Measurements from ENCODE around the gene RTN4R.

RTN4R gene

DNA sequence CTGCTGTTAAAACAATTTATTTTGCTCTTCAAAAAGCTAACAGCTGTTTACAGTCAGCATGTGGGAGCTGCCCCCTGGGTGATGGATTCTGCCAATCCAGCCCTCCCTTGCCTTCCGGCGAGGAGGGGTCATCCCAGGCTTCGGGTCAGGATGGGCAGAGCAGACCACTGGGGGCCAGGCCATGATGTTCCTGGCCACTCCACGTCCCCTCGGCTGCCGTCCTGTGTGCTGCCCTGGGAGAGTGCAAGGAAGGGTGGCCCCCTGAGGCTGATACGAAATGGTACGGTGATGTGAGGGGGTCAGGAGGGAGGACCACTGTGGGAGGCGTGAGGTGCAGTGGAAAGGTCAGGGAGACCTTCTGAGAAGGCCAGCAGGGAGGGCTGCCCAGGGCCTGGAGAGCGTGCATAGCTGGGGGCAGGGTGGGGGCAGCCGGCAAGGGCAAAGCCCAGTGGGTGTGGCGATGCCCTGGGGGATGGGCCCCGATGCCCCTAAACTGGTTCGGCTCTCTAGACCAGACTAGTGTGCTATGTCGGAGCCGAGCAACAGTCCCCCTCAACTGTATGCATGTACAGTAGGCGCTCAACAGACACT, 41.3 kb downstream of the RTN4R start:
- no peak for DNase-seq

DNA sequence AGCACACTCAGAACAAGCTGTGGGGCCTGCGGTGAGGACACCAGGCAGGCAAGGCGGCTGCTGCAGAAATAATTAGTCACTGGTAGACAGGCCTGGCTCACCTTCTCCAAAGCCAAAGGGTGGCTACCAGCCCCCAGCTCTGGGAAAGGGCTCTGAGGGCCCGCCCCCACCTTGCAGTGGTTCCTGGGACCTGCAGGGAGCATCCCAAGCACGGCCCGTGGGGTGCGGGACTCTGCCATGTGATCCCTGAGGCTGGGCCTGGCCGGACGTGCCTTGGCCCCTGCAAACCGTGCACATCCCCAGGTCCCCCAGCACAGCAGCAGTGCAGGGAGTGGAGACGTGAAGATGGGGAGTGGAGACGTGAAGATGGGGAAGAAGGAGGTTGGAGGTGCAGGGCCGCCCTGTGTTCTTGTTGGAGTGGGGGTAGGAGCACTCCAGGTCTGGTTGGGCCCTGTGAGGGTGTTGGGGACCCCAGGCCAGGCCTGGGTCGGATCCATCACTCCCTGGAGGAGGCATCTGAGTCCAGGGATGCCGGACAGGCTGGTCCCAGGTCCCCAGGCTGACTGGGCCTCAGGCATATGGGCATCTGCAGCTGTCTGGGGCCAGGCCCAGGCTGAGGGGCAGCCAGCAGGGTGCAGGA, 41.9 kb downstream of the RTN4R start:
- DNase-seq: no peak

- DNase-seq: no peak
Measured at GRCh38 chr22:20225693-20225966, 42.5 kb downstream of the RTN4R start.

DNA sequence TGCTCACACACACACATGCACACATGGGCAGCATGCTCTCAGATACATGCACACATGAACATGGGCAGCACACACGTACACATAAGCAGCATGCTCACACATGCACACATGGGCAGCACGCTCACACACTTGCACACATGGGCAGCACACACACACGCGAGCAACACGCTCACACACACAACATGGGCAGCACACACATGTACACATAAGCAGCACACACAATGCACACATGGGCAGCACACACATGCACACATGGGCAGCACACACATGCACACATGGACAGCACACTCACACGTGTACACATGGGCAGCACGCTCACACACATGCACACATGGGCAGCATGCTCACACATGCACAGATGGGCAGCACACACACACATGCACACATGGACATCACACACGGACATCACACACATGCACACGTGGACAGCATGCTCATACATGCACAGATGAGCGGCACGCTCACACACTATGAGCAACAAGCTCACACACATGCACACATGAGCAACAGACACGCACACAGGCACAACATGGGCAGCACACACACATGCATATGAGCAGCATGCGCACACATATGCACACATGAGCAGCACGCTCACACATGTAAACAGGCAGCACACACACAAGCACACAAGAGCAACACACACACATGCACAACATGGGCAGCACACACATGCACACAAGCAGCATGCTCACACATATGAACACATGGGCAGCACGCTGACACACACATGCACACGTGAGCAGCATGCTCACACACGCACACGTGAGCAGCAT, 43.0 kb downstream of the RTN4R start:
- DNase-seq: no peak

DNA sequence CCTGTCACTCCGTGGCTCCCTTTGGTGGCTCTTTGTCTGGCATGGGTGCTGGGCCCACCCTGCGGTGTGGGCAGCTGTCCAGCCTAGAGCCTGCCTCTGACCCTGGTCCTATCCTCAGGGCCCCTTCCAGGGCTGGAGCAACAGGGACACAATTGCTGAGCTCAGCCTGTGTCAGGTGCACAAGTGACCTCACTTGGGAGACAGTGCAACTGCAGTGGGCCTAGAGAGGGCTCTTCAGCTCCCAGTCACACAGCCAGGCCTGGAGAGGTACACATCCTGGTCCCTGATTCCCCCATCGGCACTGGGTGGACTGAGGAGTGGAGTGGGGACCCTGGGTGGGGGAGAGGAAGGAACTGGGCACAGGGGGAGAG, 43.9 kb downstream of the RTN4R start:
- DNase-seq: no peak

GRCh38 chr22:20223421-20224255, 44.5 kb downstream of the RTN4R start:
- DNase-seq: no peak

- DNase-seq: no peak
Measured at GRCh38 chr22:20222764-20223420, 45.2 kb downstream of the RTN4R start.

- DNase-seq: no peak
Measured at GRCh38 chr22:20221421-20222340, 46.4 kb downstream of the RTN4R start.

- no peak for DNase-seq
Measured at GRCh38 chr22:20220629-20221026, 47.5 kb downstream of the RTN4R start.

- no peak for DNase-seq
Measured at GRCh38 chr22:20219667-20220628, 48.2 kb downstream of the RTN4R start.

DNA sequence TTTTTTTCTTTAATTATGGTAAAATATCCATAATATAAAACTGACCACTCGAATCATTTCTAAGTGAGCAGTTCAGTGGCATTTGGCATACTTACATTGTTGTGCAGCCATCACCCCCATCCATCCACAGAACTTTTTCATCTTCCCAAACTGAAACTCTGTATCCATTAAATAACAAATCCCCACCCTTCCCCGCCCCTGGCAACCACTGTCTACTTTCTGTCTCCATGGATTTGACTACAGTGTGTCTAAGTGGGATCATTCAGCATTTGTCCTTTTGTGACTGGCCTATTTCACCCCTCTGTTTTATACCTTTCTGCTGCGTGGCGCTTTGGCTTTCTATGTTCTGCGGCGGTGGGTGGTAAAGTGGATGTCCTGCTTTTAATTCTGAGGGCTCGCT, 49.1 kb downstream of the RTN4R start:
- no peak for DNase-seq

- DNase-seq: no peak
Measured at GRCh38 chr22:20218326-20218872, 49.7 kb downstream of the RTN4R start.

DNA sequence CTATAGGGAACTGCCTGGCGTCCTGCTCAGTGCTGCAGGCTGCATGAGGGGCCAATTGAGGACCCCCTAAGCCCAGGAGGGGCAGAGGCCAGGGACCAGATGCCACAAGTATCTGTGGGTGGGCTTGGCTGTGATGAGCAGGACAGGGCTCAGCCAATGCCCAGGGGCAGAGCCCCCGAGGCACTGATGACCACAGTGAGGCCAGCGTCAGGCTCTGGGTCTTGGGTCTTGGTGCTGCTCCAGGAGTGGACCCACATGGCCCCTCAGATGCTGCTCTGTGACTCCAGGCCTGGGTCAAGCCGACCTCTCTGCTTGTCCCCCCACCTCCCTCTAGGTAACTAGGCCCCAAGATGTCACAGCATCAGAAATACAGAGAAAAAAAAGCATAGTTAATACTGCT, 50.6 kb downstream of the RTN4R start:
- no peak for DNase-seq

GRCh38 chr22:20216863-20217499, 51.1 kb downstream of the RTN4R start:
- no peak for DNase-seq

DNA sequence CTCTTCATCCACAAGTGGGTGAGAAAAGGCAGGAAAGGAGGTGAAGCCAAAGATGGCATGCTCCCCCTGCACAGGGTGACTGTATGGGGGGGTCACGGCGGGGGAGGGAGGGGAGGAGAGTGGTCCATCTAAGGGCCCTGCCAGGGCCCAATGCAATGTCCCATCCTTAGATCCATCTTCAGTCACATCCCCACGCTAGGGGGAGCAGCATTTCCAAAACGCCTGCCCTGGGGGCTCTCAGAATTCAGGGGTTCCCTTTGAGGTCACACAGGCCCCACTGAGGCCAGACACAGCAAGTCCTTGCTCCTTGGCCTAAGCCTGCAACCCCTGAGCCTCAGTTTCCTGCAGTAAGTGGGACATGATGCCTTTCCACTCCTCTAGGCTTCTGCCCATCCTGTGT, 52.4 kb downstream of the RTN4R start:
- no peak for DNase-seq

- DNase-seq: no peak
Measured at GRCh38 chr22:20214853-20215252, 53.3 kb downstream of the RTN4R start.

DNA sequence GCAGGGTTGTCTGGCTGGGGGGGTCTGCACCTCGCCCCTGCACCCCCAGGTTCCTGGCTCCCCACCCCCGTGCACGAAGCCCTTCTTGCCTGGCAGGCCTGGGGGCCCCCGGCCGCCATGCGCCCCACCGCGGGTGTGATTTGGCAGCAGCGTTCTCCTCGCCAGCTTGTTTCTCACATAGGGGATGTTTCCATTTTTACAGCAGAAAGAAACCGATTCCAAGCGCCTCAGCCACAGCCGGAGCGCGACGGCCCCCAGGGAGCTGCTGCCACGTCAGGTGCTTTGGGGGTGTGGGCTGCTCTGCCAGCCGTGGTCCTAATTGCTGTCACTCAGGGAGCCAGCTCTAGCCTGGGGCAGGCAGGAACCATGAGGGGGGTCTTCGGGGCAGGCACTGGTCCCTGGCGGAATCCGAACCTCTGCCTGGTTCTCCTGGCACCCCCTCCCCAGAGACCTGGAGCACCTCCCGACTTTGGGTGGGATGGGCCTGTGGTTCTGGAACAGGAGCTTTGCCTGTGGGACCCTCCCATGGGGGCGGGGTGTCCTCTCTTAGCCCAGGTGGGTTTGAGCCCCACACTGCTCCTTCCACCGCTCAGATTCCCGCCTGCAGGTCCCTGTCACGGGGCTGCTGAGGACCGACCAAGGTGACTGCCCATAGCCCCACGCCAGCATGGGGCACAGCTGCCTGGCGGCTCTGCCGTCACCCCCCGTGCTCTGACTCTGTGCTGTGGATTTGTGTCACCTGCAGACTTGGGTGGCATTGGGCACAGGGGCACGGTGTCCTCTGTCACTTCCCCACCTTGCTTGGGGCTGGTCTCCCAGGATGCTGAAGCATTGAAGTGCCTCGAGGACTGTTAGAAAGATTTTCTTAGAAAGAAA, 54.0 kb downstream of the RTN4R start:
- DNase-seq: peak; percentile 50

DNA sequence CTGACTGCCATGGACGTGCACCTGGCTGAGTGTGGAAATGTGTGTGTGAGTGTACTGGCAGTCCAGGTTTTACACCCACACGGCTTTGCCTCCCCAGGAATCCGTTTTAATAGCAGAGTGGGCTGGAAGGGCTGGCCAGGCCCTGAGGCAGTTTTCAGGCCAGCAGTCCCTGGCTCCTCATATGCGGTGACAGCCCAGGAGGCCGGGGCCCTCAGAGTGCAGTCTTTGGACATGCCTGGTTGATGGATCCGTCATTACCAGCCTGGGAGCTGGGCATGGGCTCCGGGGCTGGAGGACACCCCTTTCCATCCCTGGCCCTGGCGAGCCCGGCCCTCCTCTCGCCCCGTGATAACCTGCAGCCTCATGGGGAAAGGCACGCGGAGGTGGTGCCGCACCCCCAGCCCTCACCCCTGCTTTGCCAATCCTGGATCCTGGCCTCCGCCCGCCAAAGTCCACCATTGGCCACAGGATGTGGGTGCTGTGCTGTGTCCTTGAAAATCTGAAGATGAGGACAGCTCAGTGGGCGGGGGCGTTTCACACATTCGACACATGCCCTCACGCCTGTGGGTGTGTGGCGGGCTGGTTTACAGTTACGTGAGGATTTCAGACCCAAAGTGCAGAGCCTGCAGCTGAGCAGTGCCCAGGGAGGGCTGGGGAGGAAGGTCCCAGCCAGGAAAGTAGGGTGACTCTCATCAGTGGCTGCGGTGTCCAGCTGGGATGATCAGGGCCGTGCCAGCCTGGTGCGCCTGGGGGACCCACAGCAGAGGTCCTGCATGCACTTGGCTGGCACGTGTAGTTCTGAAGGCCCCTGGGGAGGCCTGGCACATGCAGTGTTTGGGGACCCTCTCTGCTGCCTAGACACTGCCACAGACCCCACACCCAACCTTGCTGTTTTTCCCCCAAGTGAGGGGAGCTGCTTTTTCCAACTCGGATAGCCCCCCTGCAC, 55.1 kb downstream of the RTN4R start:
- no peak for DNase-seq
